ENCODE results near the gene NACA. TPM values are rescaled to one million over a fixed set of nuclear protein-coding genes. Genes with fewer than 3 reads are reported as not detected.

NACA gene
- total RNA-seq, result 920 TPM
- 1,000 to 10,000 TPM; 1,082 to 1,280 (median 1,145) TPM for polyA plus RNA-seq

- DNase-seq (peak; percentile 95 to 99 (median 97)), ATAC-seq (ENCODE audit: low read depth in 2 of 2) (peak; percentile 95 to 96)
- peak within 1 kb of the TSS; percentile 91 for H3K27ac ChIP-seq (ENCODE audit: insufficient read depth, low read length, poor library complexity, severe bottlenecking)
- peaks cover 50% of the 10 kb centered on the region for H3K4me1 ChIP-seq (ENCODE audit: control insufficient read depth, insufficient read depth, low read length, poor library complexity, severe bottlenecking)
- Mint-ChIP-seq H3K27ac (peak within 1 kb of the TSS; percentile 98 to 99 (median 98)), H3K9me3 (no peaks in the 10 kb centered on the region), H3K4me3 (peak within 1 kb of the TSS; percentile 93 to 100 (median 98)), H3K36me3 (peaks cover 26% of the 10 kb centered on the region), H3K27me3 (no peaks in the 10 kb centered on the region), H3K4me1 (peaks cover 20 to 63% (median 41%) of the 10 kb centered on the region in 4 donors)
- H3K36me3 ChIP-seq (ENCODE audit: control insufficient read depth, insufficient read depth, low read length), result peaks cover 34% of the 10 kb centered on the region
- H3K9me3 ChIP-seq (ENCODE audit: control insufficient read depth in 2 of 2, low read length in 2 of 2), result no peaks in the 10 kb centered on the region
- H3K27me3 ChIP-seq (ENCODE audit: control insufficient read depth, insufficient read depth, low read length), result no peaks in the 10 kb centered on the region
- peak within 1 kb of the TSS; percentile 98 for H3K4me3 ChIP-seq (ENCODE audit: low read depth, low read length)
These were observed at the start of gene NACA for GRCh38 chr12:56724972-56725722. TSS of gene NACA (minus strand) at chr12:56725299. CDS start at chr12:56724521, 778 bp downstream.

GRCh38 chr12:56773113-56773512 is 48.0 kb upstream of the NACA start:
- Histone ChIP-seq H3K36me3 (ENCODE audit: control insufficient read depth, insufficient read depth, low read length) (no peaks in the 10 kb centered on the region), H3K4me1 (ENCODE audit: control insufficient read depth, insufficient read depth, low read length, poor library complexity, severe bottlenecking) (no peaks in the 10 kb centered on the region), H3K9me3 (ENCODE audit: control insufficient read depth in 2 of 2, low read length in 2 of 2) (no peaks in the 10 kb centered on the region), H3K27ac (ENCODE audit: insufficient read depth, low read length, poor library complexity, severe bottlenecking) (no peak overlapping the region), H3K4me3 (ENCODE audit: low read depth, low read length) (no peak overlapping the region), H3K27me3 (ENCODE audit: control insufficient read depth, insufficient read depth, low read length) (no peaks in the 10 kb centered on the region)
- Mint-ChIP-seq H3K9me3 (peaks cover 0 to 2% (median 0%) of the 10 kb centered on the region in 7 donors), H3K36me3 (no peaks in the 10 kb centered on the region), H3K27ac (no peak overlapping the region), H3K4me3 (no peak overlapping the region), H3K27me3 (peaks cover 5% of the 10 kb centered on the region), H3K4me1 (peaks cover 0 to 4% (median 0%) of the 10 kb centered on the region in 4 donors)
- DNase-seq (no peak), ATAC-seq (ENCODE audit: low read depth in 2 of 2) (no peak)

DNA sequence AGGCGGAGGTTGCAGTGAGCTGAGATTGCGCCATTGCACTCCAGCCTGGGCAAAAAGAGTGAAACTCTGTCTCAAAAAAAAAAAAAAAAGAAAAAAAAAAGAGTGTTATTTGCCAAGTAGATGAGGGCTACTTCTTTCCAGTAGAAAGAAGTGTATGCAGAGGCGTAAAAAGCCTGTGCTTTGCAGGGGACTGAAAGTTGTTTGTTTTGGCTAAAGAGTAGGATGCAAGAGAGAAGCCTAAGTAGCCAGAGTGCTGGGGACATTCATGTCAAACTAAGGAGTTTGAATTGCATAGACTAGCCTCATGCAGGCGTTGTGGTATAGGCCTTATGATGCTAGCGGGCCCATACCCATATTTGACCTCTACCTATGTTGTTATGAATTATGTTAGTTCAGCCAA is 47.5 kb upstream of the NACA start:
- Mint-ChIP-seq H3K4me3 (no peak overlapping the region), H3K36me3 (no peaks in the 10 kb centered on the region), H3K9me3 (peaks cover 0 to 2% (median 0%) of the 10 kb centered on the region in 7 donors), H3K27ac (no peak overlapping the region), H3K27me3 (peaks cover 5% of the 10 kb centered on the region), H3K4me1 (peaks cover 0 to 5% (median 0%) of the 10 kb centered on the region in 4 donors)
- DNase-seq (no peak), ATAC-seq (ENCODE audit: low read depth in 2 of 2) (no peak)
- H3K27me3 ChIP-seq (ENCODE audit: control insufficient read depth, insufficient read depth, low read length), result no peaks in the 10 kb centered on the region
- H3K36me3 ChIP-seq (ENCODE audit: control insufficient read depth, insufficient read depth, low read length), result no peaks in the 10 kb centered on the region
- no peak overlapping the region for H3K27ac ChIP-seq (ENCODE audit: insufficient read depth, low read length, poor library complexity, severe bottlenecking)
- no peaks in the 10 kb centered on the region for H3K4me1 ChIP-seq (ENCODE audit: control insufficient read depth, insufficient read depth, low read length, poor library complexity, severe bottlenecking)
- H3K9me3 ChIP-seq (ENCODE audit: control insufficient read depth in 2 of 2, low read length in 2 of 2), result no peaks in the 10 kb centered on the region
- no peak overlapping the region for H3K4me3 ChIP-seq (ENCODE audit: low read depth, low read length)

DNA sequence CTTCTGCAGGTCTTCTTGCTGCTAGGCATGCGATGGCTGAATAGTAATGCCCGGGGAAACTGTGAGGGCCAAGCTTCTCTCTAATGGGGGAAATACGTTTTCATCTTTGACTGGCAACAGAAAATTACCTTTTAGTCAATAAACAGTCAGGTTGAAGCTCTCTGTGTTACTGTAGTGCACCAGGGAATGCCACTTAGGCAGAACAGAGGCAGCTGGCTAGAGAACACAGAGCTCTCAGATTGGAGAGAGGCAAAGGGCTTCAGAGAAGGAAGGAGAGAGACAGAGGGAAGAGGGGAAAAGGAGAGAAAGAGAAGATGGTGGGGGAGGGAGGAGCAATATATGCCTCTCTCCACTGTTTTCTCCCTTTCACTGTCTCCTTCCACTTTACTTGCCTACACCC is 44.8 kb upstream of the NACA start:
- Histone ChIP-seq H3K27ac (ENCODE audit: insufficient read depth, low read length, poor library complexity, severe bottlenecking) (no peak overlapping the region), H3K27me3 (ENCODE audit: control insufficient read depth, insufficient read depth, low read length) (no peaks in the 10 kb centered on the region), H3K4me1 (ENCODE audit: control insufficient read depth, insufficient read depth, low read length, poor library complexity, severe bottlenecking) (no peaks in the 10 kb centered on the region), H3K4me3 (ENCODE audit: low read depth, low read length) (no peak overlapping the region), H3K9me3 (ENCODE audit: control insufficient read depth in 2 of 2, low read length in 2 of 2) (no peaks in the 10 kb centered on the region), H3K36me3 (ENCODE audit: control insufficient read depth, insufficient read depth, low read length) (no peaks in the 10 kb centered on the region)
- Mint-ChIP-seq H3K36me3 (no peaks in the 10 kb centered on the region), H3K4me3 (no peak overlapping the region), H3K27me3 (peaks cover 5% of the 10 kb centered on the region), H3K27ac (no peak overlapping the region), H3K4me1 (peaks cover 0 to 5% (median 0%) of the 10 kb centered on the region in 4 donors), H3K9me3 (peaks cover 0 to 2% (median 0%) of the 10 kb centered on the region in 7 donors)
- no peak for DNase-seq
- no peak for ATAC-seq (ENCODE audit: low read depth in 2 of 2)

DNA sequence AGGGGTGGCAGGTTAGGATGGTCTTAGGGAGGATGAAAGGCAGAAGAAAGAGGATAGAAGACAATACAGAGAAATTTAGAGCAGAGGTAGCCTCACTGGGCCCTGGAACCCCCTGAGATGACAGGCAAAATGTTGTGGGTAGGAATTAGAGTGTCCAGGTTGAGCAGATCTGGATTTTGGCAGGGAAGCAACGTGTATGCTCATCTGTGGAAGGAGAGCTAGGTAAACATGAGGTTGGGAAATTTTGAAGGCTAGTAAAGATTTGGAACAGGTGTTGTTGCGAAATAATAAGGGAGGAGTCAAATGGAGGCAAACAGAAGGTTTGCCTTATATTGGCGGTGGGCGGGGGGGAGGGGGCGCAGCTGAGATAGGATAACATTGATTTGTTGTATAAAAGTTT is 43.3 kb upstream of the NACA start:
- Mint-ChIP-seq H3K4me1 (peaks cover 0 to 5% (median 0%) of the 10 kb centered on the region in 4 donors), H3K27ac (no peak overlapping the region), H3K9me3 (no peaks in the 10 kb centered on the region), H3K36me3 (no peaks in the 10 kb centered on the region), H3K4me3 (no peak overlapping the region), H3K27me3 (peaks cover 5% of the 10 kb centered on the region)
- no peaks in the 10 kb centered on the region for H3K27me3 ChIP-seq (ENCODE audit: control insufficient read depth, insufficient read depth, low read length)
- no peaks in the 10 kb centered on the region for H3K9me3 ChIP-seq (ENCODE audit: control insufficient read depth in 2 of 2, low read length in 2 of 2)
- no peak overlapping the region for H3K4me3 ChIP-seq (ENCODE audit: low read depth, low read length)
- DNase-seq (no peak), ATAC-seq (ENCODE audit: low read depth in 2 of 2) (no peak)
- no peaks in the 10 kb centered on the region for H3K4me1 ChIP-seq (ENCODE audit: control insufficient read depth, insufficient read depth, low read length, poor library complexity, severe bottlenecking)
- H3K27ac ChIP-seq (ENCODE audit: insufficient read depth, low read length, poor library complexity, severe bottlenecking), result no peak overlapping the region
- no peaks in the 10 kb centered on the region for H3K36me3 ChIP-seq (ENCODE audit: control insufficient read depth, insufficient read depth, low read length)

DNA sequence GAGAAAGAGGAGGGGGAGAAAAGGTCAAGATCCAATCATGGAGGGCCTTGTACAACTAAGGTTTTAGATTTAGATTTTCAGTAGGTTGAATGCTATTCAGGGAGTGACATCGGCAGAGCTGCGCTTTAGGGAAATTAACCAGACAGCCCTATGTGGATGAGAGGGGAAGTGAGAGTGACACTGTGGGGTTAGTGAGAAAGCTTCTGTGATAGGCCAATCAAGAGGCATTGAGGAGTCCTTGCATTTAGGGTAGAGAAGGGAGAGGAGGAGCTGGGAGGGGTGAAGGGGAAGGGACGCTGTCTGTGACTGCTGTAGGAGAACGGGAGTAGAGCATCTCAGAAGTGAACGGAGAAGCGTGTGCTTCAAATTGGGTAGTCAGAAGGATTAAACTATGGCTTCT is 41.4 kb upstream of the NACA start:
- no peak overlapping the region for H3K4me3 Mint-ChIP-seq

GRCh38 chr12:56763753-56764657 is 38.9 kb upstream of the NACA start:
- Mint-ChIP-seq H3K9me3 (peaks cover 0 to 1% (median under 1%) of the 10 kb centered on the region in 7 donors), H3K27ac (no peak overlapping the region), H3K4me1 (peaks cover 0 to 2% (median under 1%) of the 10 kb centered on the region in 4 donors), H3K4me3 (no peak overlapping the region), H3K27me3 (peaks cover under 1% of the 10 kb centered on the region), H3K36me3 (peaks cover under 1% of the 10 kb centered on the region)
- Histone ChIP-seq H3K4me3 (ENCODE audit: low read depth, low read length) (no peak overlapping the region), H3K27me3 (ENCODE audit: control insufficient read depth, insufficient read depth, low read length) (no peaks in the 10 kb centered on the region), H3K4me1 (ENCODE audit: control insufficient read depth, insufficient read depth, low read length, poor library complexity, severe bottlenecking) (no peaks in the 10 kb centered on the region), H3K27ac (ENCODE audit: insufficient read depth, low read length, poor library complexity, severe bottlenecking) (no peak overlapping the region), H3K36me3 (ENCODE audit: control insufficient read depth, insufficient read depth, low read length) (no peaks in the 10 kb centered on the region), H3K9me3 (ENCODE audit: control insufficient read depth in 2 of 2, low read length in 2 of 2) (no peaks in the 10 kb centered on the region)
- ATAC-seq (ENCODE audit: low read depth in 2 of 2) (no peak), DNase-seq (no peak)

More for the DNA sequence above, 41.4 kb upstream of the NACA start:
- DNase-seq (no peak), ATAC-seq (ENCODE audit: low read depth in 2 of 2) (peak in 1 of 2 donors; percentile 20)
- Mint-ChIP-seq H3K4me1 (peaks cover 0 to 2% (median 0%) of the 10 kb centered on the region in 4 donors), H3K9me3 (no peaks in the 10 kb centered on the region), H3K27ac (no peak overlapping the region), H3K36me3 (no peaks in the 10 kb centered on the region), H3K27me3 (no peaks in the 10 kb centered on the region)
- Histone ChIP-seq H3K4me3 (ENCODE audit: low read depth, low read length) (no peak overlapping the region), H3K27me3 (ENCODE audit: control insufficient read depth, insufficient read depth, low read length) (no peaks in the 10 kb centered on the region), H3K4me1 (ENCODE audit: control insufficient read depth, insufficient read depth, low read length, poor library complexity, severe bottlenecking) (no peaks in the 10 kb centered on the region), H3K36me3 (ENCODE audit: control insufficient read depth, insufficient read depth, low read length) (no peaks in the 10 kb centered on the region), H3K27ac (ENCODE audit: insufficient read depth, low read length, poor library complexity, severe bottlenecking) (no peak overlapping the region), H3K9me3 (ENCODE audit: control insufficient read depth in 2 of 2, low read length in 2 of 2) (no peaks in the 10 kb centered on the region)

All from CD4-positive, CD25-positive, alpha-beta regulatory T cell (primary cell).